Parathyroid adenoma (tissue), 2 donors: ENCODE data around the gene SELENOT.

Experiments
- H2AFZ ChIP-seq: fragments of 300-600 bp; sonication (generic); one replicate; pipeline ENCODE4 v1.7.0; 2017; ENCODE audit warnings: antibody characterized with exemption, mild to moderate bottlenecking
- H3K27ac ChIP-seq: fragments of 300-600 bp; sonication (generic); one replicate; pipeline ENCODE4 v1.7.0; 2017
- H3K27me3 ChIP-seq: fragments of 300-600 bp; sonication (generic); one replicate; pipeline ENCODE4 v1.7.0; 2017; ENCODE audit warnings: low read length; ENCODE audit not compliant: control insufficient read depth, insufficient read depth
- H3K36me3 ChIP-seq: fragments of 300-600 bp; sonication (generic); one replicate; pipeline ENCODE4 v1.7.0; 2017; ENCODE audit warnings: low read length; ENCODE audit not compliant: control insufficient read depth, insufficient read depth
- H3K4me1 ChIP-seq: fragments of 300-600 bp; sonication (generic); one replicate; pipeline ENCODE4 v1.7.0; 2017; ENCODE audit warnings: control low read depth
- H3K4me2 ChIP-seq: fragments of 300-600 bp; sonication (generic); one replicate; pipeline ENCODE4 v1.7.0; 2017; ENCODE audit warnings: low read length
- H3K4me3 ChIP-seq: fragments of 300-600 bp; sonication (generic); one replicate; pipeline ENCODE4 v1.7.0; 2017; ENCODE audit warnings: low read depth, low read length
- H3K79me2 ChIP-seq: fragments of 300-600 bp; sonication (generic); one replicate; pipeline ENCODE4 v1.7.0; 2017; ENCODE audit warnings: control low read depth
- H3K9ac ChIP-seq: fragments of 300-600 bp; sonication (generic); one replicate; pipeline ENCODE4 v1.7.0; 2017; ENCODE audit warnings: mild to moderate bottlenecking
- H3K9me3 ChIP-seq: fragments of 300-600 bp; sonication (generic); one replicate; pipeline ENCODE4 v1.7.0; 2017; ENCODE audit warnings: low read length; ENCODE audit not compliant: control insufficient read depth
- CTCF ChIP-seq: fragments of 300-600 bp; sonication (generic); IDR thresholded peaks from one replicate; pipeline ENCODE4 v1.7.0; 2017; ENCODE audit warnings: antibody characterized with exemption, mild to moderate bottlenecking
- donor health status: primary hyperparathyroidism.

Gene SELENOT

GRCh38 chr3:150583028-150583427 lies 20.1 kb upstream of the SELENOT start:
- no peak overlapping the region for H3K9ac ChIP-seq
- peaks cover 7% of the 10 kb centered on the region for H3K79me2 ChIP-seq
- no peak overlapping the region for H2AFZ ChIP-seq
- no peaks in the 10 kb centered on the region for H3K36me3 ChIP-seq
- no peak overlapping the region for H3K4me3 ChIP-seq
- peaks cover 4% of the 10 kb centered on the region for H3K4me1 ChIP-seq
- no peak for TF ChIP-seq CTCF
- no peak overlapping the region for H3K4me2 ChIP-seq
- no peak overlapping the region for H3K27ac ChIP-seq
- H3K27me3 ChIP-seq: no peaks in the 10 kb centered on the region
- H3K9me3 ChIP-seq: no peaks in the 10 kb centered on the region

GRCh38 chr3:150588027-150588830 lies 14.9 kb upstream of the SELENOT start:
- Histone ChIP-seq H3K79me2 (peaks cover 13% of the 10 kb centered on the region), H3K27ac (no peak overlapping the region), H3K36me3 (no peaks in the 10 kb centered on the region), H3K4me3 (no peak overlapping the region), H3K9me3 (no peaks in the 10 kb centered on the region), H3K4me1 (no peaks in the 10 kb centered on the region), H3K9ac (no peak overlapping the region), H3K27me3 (no peaks in the 10 kb centered on the region), H3K4me2 (no peak overlapping the region), H2AFZ (no peak overlapping the region)
- no peak for TF ChIP-seq CTCF

- no peak overlapping the region for H3K27ac ChIP-seq
- H3K4me3 ChIP-seq: no peak overlapping the region
- no peaks in the 10 kb centered on the region for H3K4me1 ChIP-seq
- H3K27me3 ChIP-seq: no peaks in the 10 kb centered on the region
- H3K9me3 ChIP-seq: no peaks in the 10 kb centered on the region
- no peak overlapping the region for H2AFZ ChIP-seq
- peaks cover 11% of the 10 kb centered on the region for H3K79me2 ChIP-seq
- no peak overlapping the region for H3K4me2 ChIP-seq
- H3K36me3 ChIP-seq: no peaks in the 10 kb centered on the region
- no peak for TF ChIP-seq CTCF
- H3K9ac ChIP-seq: no peak overlapping the region
These were observed 13.4 kb upstream of the SELENOT start for GRCh38 chr3:150589759-150590158.

- no peak for TF ChIP-seq CTCF
- Histone ChIP-seq H3K4me1 (no peaks in the 10 kb centered on the region), H3K4me3 (no peak overlapping the region), H3K4me2 (no peak overlapping the region), H2AFZ (no peak overlapping the region), H3K36me3 (no peaks in the 10 kb centered on the region), H3K27me3 (no peaks in the 10 kb centered on the region), H3K79me2 (peaks cover 11% of the 10 kb centered on the region), H3K9ac (no peak overlapping the region), H3K27ac (no peak overlapping the region), H3K9me3 (no peaks in the 10 kb centered on the region)
These were observed 9.0 kb upstream of the SELENOT start for GRCh38 chr3:150594150-150594549.

- Histone ChIP-seq H2AFZ (no peak overlapping the region), H3K4me1 (no peaks in the 10 kb centered on the region), H3K4me3 (no peak overlapping the region), H3K9me3 (no peaks in the 10 kb centered on the region), H3K79me2 (peaks cover 31% of the 10 kb centered on the region), H3K27ac (no peak overlapping the region), H3K9ac (no peak overlapping the region), H3K36me3 (no peaks in the 10 kb centered on the region), H3K4me2 (no peak overlapping the region), H3K27me3 (no peaks in the 10 kb centered on the region)
- TF ChIP-seq CTCF: no peak
These were observed 5.5 kb upstream of the SELENOT start for GRCh38 chr3:150597646-150598045.
